Fibroblast of lung (primary cell): ENCODE measurements around the gene UBE2D2.

Experiments
- CTCF ChIP-seq, 2 donors: IDR thresholded peaks in 1 of 2; conservative IDR thresholded peaks in 1 of 2; 1 replicate in 1 of 2; 2 replicates in 1 of 2; pipeline ENCODE4 v1.5.1; 2011 to 2012; ENCODE audit warnings: low read length in 2 of 2, control low read depth in 1 of 2, inconsistent platforms in 1 of 2, low read depth in 1 of 2, mild to moderate bottlenecking in 1 of 2
- EZH2 ChIP-seq: IDR thresholded peaks from 2 replicates; pipeline ENCODE4 v1.5.1; 2012; ENCODE audit warnings: low read length, control low read depth, mild to moderate bottlenecking; ENCODE audit errors: missing control alignments

DNA sequence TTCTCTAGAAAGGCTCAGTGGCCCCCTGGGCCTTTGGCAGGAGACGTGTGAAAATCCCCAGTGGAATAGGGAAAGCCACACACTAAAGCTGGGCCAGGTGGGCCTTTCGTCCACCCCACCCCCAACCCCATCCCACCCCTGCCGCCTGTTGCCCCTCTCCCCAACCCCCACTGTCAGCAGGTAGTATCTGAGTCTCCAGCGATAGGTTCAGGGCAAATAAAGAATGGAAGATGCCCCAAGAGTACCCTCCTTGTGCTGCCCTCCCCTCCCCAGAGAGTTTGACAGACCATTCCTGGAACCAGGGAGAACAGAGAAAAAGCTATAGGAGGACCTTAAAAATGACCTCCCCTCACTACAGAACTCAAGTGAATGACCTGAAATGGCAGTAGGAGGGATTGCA, 36.7 kb upstream of the UBE2D2 start:
- TF ChIP-seq CTCF (conservative IDR thresholded peaks at IDR 0.05 in 1 of 2, IDR thresholded peaks at IDR 0.05 in 1 of 2; ENCODE audit: low read depth in 1 of 2, low read length in 2 of 2) (no peak), EZH2 (no peak)
